T47D (cell line): ENCODE data around the gene EMID1.
"Not testable (repeated sequence)": the region's sequence is repeated elsewhere in the genome, so short reads cannot be mapped to it uniquely, and the experiment has no call there.

Experiments used
- DNase-seq, 2 experiments: peaks; one replicate each; pipeline versions ENCODE4 v3.0.0 to v3.0.0-alpha.2; 2011 to 2012; ENCODE audit warnings: low read depth in 1 of 2, low spot score in 1 of 2
- JUND ChIP-seq: IDR thresholded peaks from 2 replicates; pipeline ENCODE4 v1.6.1; 2012; ENCODE audit warnings: low read depth
- in situ Hi-C: cut with HindIII; loops from 2 replicates; pipeline ENCODE4 v1.10.0; 2016; ENCODE audit warnings: low sequenced_read_pairs, low pct_unique_long_range_greater_than_20kb

The EMID1 gene

DNA sequence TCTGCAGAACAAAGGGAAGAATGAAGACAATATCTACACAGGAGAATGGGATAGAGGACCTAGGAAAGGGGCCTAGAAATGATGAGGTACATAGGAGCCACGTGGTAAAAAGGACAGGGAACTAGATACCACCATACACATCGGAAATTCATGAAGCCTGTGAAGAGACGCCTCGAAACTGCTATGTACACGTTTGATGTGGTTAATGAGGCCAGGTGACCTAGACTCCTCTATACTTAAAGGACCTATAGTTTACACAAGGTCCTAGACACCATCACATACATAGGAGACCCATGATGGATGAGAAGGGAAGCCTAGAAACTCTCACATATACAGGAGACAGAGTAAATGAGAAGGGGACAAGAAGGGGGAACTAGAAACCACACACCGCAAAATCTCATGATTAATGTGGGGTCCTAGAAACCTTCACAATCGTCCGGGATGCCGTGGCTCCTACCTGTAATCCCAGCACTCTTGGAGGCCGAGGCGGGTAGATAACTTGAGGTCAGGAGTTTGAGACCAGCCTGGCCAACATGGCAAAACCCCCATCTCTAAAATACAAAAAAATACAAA, 38.3 kb downstream of the EMID1 start:
- TF ChIP-seq JUND: no peak
- in situ Hi-C loops: no loop called here
- no peak for DNase-seq

DNA sequence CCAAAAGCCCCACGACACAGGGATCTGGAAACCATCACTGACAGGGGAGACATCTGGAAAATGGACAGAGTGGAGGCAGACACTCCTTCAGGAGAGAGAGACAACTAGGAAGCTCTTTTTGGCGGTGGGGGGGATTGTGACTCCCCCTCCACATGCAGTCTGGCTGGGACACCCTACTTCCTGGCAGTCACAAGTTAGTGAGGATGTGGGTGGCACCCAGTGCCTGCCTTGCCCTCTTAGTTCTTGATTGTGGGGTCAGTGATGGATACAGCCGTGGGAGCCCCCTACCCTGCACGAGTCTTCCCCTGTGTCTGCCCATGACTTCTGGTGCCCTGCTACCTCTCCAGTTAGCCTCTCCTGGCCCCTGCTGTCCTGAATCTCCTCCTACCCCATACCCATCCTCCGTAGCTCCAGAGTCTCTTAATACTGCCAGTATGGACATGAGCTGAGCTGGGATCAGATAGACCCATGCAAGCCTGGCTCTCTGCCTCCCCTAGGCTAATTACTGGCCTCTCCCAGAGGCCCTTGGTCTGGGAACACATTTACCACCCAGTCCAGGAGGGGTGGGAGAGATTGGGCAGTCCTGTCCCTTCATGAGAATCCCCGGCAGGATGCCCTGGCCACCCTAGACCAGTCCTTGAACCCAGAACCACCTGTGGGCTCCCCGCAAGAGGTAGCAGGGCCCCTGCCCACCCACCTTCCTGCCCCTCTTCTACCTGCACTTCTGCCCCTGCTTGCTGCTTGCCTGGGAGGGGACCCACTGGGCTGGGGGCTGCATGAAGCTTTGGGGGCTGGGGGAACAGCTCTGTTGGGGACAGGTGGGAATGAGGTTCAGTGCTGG, 39.3 kb downstream of the EMID1 start:
- in situ Hi-C loops: no loop called here
- TF ChIP-seq JUND: no peak
- DNase-seq: no peak

DNA sequence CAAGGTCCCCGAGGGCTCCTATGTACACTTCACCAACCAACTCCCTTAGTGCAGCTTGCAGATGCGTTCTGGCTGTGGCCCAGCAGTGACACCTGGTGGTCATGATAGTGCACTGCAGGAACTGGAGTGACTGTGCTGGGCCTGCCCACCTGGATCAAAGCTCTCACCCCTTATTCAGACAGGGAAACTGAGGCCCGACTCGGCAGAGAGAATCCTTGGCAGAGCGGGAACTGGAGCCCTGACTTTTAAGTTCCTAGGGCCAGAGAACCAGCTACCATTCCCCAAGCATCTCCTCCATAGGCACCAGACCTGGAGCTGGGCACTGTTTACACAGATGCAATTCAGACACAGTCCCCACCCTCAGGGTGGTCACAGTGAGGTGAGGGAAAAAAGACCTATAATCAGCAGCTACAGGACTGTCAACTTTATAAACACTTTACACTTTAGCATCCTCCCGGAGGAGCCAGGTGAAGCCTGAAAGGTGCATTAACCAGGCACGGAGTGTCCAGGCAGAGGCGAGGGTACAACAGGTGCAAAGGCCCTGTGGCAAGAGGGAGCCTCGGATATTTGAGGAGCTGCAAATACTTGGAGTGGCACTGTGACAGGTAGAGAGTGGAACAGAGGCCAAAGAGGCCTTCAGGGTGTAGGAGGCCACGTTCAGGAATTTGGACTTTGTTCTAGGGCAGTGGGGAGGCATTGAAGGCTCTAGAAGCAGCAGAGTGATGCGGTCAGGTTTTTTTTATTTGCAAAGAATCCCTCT, 40.1 kb downstream of the EMID1 start:
- peak; percentile 47 to 71 for DNase-seq
- in situ Hi-C loops: no loop called here
- TF ChIP-seq JUND: no peak

DNA sequence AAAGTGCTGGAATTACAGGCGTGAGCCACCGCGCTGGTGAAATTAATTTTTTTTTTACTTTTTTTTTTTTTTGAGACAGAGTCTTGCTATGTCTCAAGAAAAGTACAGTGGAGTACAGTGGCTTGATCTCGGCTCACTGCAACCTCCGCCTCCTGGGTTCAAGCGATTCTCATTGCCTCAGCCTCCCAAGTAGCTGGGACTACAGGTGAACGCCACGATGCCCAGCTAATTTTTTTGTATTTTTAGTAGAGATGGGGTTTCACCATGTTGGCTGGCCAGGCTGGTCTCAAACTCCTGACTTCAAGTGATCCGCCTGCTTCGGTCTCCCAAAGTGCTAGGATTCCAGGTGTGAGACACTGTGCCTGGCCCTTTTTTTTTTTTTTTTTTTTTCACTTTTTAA, 42.2 kb downstream of the EMID1 start:
- in situ Hi-C loops, DNase-seq: not testable (repeated sequence)

DNA sequence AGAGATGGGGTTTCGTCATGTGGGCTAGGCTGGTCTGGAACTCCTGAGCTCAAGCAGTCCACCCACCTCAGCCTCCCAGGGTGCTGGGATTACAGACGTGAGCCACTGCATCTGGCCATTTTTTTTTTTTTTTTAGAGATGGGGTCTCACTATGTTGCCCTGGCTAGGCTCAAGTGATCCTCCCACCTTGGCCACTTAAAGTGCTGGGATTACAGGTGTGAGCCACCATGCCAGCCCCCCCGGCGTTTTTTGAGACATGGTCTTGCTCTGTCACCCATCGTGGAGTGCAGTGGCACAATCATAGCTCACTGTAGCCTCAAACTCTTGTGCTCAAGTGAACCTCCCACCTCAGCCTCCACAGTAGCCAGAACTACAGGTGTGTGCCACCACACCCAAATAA, 45.6 kb downstream of the EMID1 start:
- DNase-seq: no peak
- no peak for TF ChIP-seq JUND
- in situ Hi-C loops: no loop called here

DNA sequence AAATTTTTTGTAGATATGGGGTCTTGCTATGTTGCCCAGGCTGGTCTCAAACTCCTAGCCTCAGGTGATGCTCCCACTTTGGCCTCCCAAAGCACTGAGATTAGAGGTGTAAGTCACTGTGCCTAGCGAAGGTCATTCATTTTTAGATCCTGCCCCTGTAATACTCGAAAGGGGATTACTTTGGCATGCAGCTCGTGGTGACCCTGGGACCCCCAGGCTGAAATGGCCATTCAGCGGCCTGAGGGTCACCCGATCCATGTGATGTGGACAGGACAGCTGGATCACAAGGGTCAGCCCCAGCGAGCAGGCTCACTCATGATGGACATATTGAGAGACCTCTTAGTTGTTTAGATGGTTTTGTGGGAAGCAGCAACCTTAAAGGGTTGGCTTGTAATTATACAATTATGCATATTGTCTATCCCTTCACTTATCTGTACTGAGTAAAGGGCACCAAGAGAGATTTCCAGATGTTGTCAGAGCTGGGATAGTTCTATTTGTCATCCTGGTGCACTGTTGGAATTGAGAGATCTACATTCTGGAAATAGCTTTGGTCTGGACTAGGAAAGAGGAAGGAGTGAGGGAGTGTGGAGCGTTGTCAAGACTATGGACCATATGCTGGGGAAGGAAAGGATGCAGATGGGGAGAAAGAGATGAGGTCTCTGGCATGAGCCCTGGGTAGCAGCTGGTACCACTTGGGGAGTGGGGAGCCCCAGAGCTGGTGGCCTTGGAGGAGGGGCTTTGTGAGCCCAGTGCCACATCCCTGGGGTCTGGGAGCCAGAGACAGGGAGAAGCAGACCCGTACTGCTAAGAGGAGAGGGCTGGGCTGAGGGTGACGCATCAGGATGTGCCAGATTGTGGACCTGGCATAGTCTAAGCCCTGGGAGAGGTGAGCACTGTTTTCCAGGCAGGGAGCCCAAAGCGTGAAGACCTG, 46.5 kb downstream of the EMID1 start:
- no peak for DNase-seq
- in situ Hi-C loops: no loop called here
- TF ChIP-seq JUND: no peak

DNA sequence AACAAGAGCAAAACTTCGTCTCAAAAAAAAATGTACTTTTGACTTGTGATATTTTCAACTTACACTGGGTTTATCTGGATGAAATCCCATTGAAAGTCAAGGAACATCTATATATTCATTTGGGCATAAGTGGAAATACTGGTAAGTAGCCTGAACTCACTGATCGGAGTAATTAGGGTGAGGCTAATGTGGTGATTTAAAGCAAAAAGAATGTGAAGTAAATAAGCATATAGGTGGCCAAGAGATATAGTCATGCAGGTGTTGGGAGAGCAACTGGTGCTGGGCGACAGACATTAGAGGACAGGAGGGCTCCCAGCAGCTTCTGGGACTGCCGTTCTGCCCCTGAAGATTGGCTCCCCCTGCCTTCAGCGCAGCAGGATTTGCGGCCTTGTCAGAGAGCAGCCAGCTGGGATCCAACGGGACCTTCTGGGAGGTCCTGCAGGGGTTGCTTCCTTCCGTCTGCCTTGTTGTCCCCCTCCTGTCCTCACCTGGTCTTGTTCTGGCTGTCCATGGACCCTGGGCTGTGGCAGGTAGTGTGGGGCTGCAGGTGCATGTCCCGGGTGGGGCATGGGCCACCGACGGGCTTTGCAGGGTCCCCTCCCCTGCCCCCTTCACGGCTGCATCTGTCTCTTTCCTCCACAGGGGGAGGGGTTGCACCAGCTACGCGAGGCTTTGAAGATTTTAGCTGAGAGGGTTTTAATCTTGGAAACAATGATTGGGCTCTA, 48.0 kb downstream of the EMID1 start:
- no peak for DNase-seq
- no peak for TF ChIP-seq JUND
- in situ Hi-C loops: no loop called here

DNA sequence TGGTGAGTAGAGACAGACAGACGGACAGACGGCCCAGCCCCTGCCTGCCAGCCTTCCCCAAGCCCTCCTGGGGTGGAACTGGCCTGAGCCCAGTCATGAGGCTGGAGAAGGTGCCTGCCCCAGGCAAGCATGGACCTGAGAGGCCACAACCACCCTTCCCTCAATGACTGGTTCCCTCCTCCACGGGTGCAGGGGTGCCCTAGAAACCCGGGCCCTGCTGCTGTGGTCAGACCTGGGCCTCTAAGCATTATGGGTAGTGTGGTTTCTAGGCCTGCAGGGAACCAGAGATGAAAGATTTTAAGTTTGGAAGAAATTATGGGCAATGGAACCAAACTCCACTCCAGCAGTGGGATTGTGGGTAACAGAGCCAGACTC, 48.6 kb downstream of the EMID1 start:
- no peak for TF ChIP-seq JUND
- in situ Hi-C loops: no loop called here
- DNase-seq: no peak

DNA sequence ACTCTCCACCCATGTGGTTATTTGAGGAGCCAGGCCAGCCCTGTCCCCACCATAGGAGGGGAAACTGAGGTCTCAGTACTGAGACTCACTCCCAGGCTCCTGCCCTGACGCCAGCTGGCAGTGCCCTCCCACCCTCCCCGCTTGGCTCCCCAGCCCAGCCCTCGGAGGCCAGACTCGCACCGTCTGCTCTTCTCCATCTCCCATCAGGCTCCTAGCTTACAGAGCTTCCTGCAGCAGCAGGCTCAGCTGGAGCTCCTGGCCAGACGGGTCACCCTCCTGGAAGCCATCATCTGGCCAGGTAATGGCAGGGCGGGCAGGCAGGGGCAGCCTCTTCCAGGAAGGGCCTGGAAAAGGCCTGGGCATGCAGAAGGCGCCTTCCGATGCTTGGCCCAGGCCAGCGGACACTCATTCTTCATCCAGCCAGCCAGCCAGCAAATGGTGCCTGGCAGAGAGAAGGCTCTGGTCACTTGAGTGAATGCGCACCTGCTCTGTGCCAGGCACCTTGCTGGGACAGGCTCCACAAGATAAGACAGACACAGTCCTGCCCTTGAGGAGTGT, 49.4 kb downstream of the EMID1 start:
- TF ChIP-seq JUND: no peak
- in situ Hi-C loops: no loop called here
- no peak for DNase-seq

DNA sequence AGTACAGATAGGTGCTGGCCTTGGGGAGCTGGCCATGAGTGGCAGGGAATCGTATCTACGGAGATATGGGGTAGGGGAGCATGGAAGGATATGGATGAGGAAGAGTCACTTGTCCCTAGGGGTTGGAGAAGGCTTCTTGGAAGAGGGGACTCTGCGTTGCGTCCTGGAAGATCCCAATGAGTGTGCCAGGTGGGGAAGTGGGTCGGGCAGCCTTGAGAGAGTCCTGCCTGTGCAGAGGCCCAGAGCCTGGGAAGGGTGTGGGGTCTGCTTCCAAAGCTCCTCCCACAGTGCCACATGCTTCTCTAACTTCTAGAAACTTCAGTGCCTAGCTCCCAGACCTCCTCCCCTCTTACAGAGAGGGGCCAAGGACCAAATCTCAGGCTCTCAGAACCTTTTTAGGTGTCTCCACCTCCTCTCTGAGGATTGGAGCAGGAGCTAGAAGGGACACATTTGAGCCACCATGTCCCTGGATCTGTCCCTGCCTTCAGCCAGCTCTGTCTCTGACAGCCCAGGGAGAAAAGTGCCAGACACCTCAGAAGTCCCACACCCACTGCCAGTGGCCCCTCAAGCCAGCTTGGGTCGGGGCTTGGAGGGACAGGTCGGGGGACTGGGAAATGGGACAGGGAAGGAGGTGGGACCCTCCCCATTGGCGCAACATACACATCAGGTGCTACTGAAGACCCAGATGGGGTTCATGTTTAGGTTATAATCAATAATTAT, 51.1 kb downstream of the EMID1 start:
- TF ChIP-seq JUND: no peak
- in situ Hi-C loops: no loop called here
- DNase-seq: no peak

DNA sequence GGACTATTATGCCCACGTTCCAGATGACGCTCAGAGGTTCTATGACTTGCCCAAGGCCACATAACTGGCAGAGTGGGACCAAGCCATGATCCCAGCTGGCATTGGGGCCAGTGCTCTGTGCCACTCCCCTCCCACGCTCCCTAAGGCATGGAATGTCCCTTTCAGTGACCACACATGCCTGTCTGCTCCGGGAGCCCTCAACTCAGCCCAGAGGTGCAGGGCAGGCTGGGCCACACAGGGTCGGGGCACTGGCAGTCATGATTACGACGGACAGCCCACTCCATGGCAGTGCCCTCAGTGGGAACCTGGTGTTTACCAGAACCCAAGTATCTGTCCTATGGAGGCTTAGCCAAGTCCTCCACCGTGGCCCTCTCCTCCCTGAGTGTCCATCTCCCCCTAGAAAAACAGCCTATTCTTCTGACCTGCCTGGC, 52.1 kb downstream of the EMID1 start:
- DNase-seq: no peak
- in situ Hi-C loops: no loop called here
- no peak for TF ChIP-seq JUND
